ENCODE measurements around the gene C2orf81. TPM values are rescaled to one million over a fixed set of nuclear protein-coding genes. Genes with fewer than 3 reads are reported as not detected.

The C2orf81 gene
- total RNA-seq, 6 experiments from 2014 or later = 0.53 to 2.3 (median 1.4) TPM

- 0 out of 2 replicates have a peak, but pooled peaks cover 7% of the 10 kb centered on the region for H3K36me3 Mint-ChIP-seq (ENCODE audit: low read depth)
- H3K9me3 Mint-ChIP-seq = no peaks in the 10 kb centered on the region
- H3K4me3 Mint-ChIP-seq = peak overlapping the region; percentile 34
- peaks cover 29% of the 10 kb centered on the region for H3K4me1 Mint-ChIP-seq (ENCODE audit: low read depth)
- DNase-seq = peak; percentile 31
- H3K27ac Mint-ChIP-seq = no peak overlapping the region
- H3K27me3 Mint-ChIP-seq (ENCODE audit: insufficient read depth) = peaks cover 2% of the 10 kb centered on the region; the same call in 1 of the 2 replicates
- no peak for TF ChIP-seq CTCF (IDR thresholded peaks at IDR 0.05)
Measured at GRCh38 chr2:74384051-74384450, 37.4 kb downstream of the C2orf81 start.

GRCh38 chr2:74383254-74383653 lies 38.2 kb downstream of the C2orf81 start:
- peaks cover 2% of the 10 kb centered on the region; the same call in 1 of the 2 replicates for H3K27me3 Mint-ChIP-seq (ENCODE audit: insufficient read depth)
- H3K4me3 Mint-ChIP-seq = peak overlapping the region; percentile 34; the same call in 1 of the 2 replicates
- H3K4me1 Mint-ChIP-seq (ENCODE audit: low read depth) = peaks cover 36% of the 10 kb centered on the region
- no peak overlapping the region for H3K27ac Mint-ChIP-seq
- DNase-seq = peak; percentile 41
- TF ChIP-seq CTCF (IDR thresholded peaks at IDR 0.05) = no peak
- peaks cover 11% of the 10 kb centered on the region; the same call in 1 of the 2 replicates for H3K36me3 Mint-ChIP-seq (ENCODE audit: low read depth)
- H3K9me3 Mint-ChIP-seq = no peaks in the 10 kb centered on the region

- Mint-ChIP-seq H3K36me3 (ENCODE audit: low read depth) (peaks cover 11% of the 10 kb centered on the region; the same call in 1 of the 2 replicates), H3K27me3 (ENCODE audit: insufficient read depth) (peaks cover 4% of the 10 kb centered on the region)
Measured at GRCh38 chr2:74381751-74382150, 39.7 kb downstream of the C2orf81 start.

GRCh38 chr2:74379851-74380789 lies 41.3 kb downstream of the C2orf81 start, which contains the start of gene DCTN1:
TSS of gene DCTN1 (minus strand) at chr2:74380311. CDS start at chr2:74380037, 274 bp downstream.
- Mint-ChIP-seq H3K9me3 (no peaks in the 10 kb centered on the region), H3K27ac (peak within 1 kb of the TSS; percentile 87), H3K36me3 (ENCODE audit: low read depth) (peaks cover 17% of the 10 kb centered on the region), H3K27me3 (ENCODE audit: insufficient read depth) (peaks cover 4% of the 10 kb centered on the region), H3K4me1 (ENCODE audit: low read depth) (peaks cover 44% of the 10 kb centered on the region), H3K4me3 (peak within 1 kb of the TSS; percentile 91)
- no peak for TF ChIP-seq CTCF (IDR thresholded peaks at IDR 0.05)
- DNase-seq = peak; percentile 65

More at GRCh38 chr2:74381751-74382150, 39.7 kb downstream of the C2orf81 start:
- Mint-ChIP-seq H3K27ac (peak overlapping the region; percentile 52; the same call in 1 of the 2 replicates), H3K4me3 (no peak overlapping the region), H3K4me1 (ENCODE audit: low read depth) (peaks cover 36% of the 10 kb centered on the region), H3K9me3 (no peaks in the 10 kb centered on the region)
- no peak for DNase-seq
- no peak for TF ChIP-seq CTCF (IDR thresholded peaks at IDR 0.05)

- Mint-ChIP-seq H3K36me3 (ENCODE audit: low read depth) (peaks cover 17% of the 10 kb centered on the region), H3K27me3 (ENCODE audit: insufficient read depth) (peaks cover 4% of the 10 kb centered on the region), H3K9me3 (no peaks in the 10 kb centered on the region), H3K4me1 (ENCODE audit: low read depth) (peaks cover 57% of the 10 kb centered on the region), H3K4me3 (no peak overlapping the region), H3K27ac (no peak overlapping the region)
- no peak for DNase-seq
- no peak for TF ChIP-seq CTCF (IDR thresholded peaks at IDR 0.05)
Measured at GRCh38 chr2:74378007-74378406, 43.4 kb downstream of the C2orf81 start.
